Loucy (cell line): ENCODE data around the gene WDR33.

Source experiments
- H2AFZ ChIP-seq: fragments of 200-600 bp; sonication (generic); 2 replicates; pipeline ENCODE4 v1.6.0; 2016; ENCODE audit warnings: antibody characterized with exemption, mild to moderate bottlenecking, low read length, moderate library complexity
- H3F3A ChIP-seq: fragments of 200-600 bp; 2 replicates; pipeline ENCODE4 v1.6.0; 2016; ENCODE audit warnings: antibody characterized with exemption, low read depth, mild to moderate bottlenecking
- H3K27me3 ChIP-seq: fragments of 200-600 bp; sonication (generic); 2 replicates; pipeline ENCODE4 v1.6.1; 2014; ENCODE audit warnings: low read length, mild to moderate bottlenecking; ENCODE audit not compliant: insufficient read depth, poor library complexity, severe bottlenecking
- H3K36me3 ChIP-seq: fragments of 200-600 bp; sonication (generic); 2 replicates; pipeline ENCODE4 v1.6.1; 2016; ENCODE audit warnings: low read length; ENCODE audit not compliant: insufficient read depth
- H3K4me1 ChIP-seq: fragments of 200-600 bp; sonication (generic); 2 replicates; pipeline ENCODE4 v1.5.1; 2014; ENCODE audit warnings: low read length, mild to moderate bottlenecking; ENCODE audit not compliant: insufficient read depth, poor library complexity, severe bottlenecking
- H3K4me2 ChIP-seq: fragments of 200-600 bp; sonication (generic); 2 replicates; pipeline ENCODE4 v1.6.0; 2014; ENCODE audit warnings: antibody characterized with exemption, low read length, low read depth, mild to moderate bottlenecking; ENCODE audit not compliant: poor library complexity, severe bottlenecking
- H3K4me3 ChIP-seq: fragments of 200-600 bp; sonication (generic); 2 replicates; pipeline ENCODE4 v1.5.1; 2014; ENCODE audit warnings: low read length, mild to moderate bottlenecking, mixed read lengths; ENCODE audit not compliant: poor library complexity, severe bottlenecking
- H3K79me2 ChIP-seq: fragments of 200-600 bp; sonication (generic); 2 replicates; pipeline ENCODE4 v1.6.1; 2014; ENCODE audit warnings: low read length; ENCODE audit not compliant: insufficient read depth
- H3K9ac ChIP-seq: fragments of 200-600 bp; sonication (generic); 2 replicates; pipeline ENCODE4 v1.6.0; 2014; ENCODE audit warnings: mild to moderate bottlenecking, low read depth, low read length, moderate library complexity; ENCODE audit not compliant: poor library complexity, severe bottlenecking
- H3K9me2 ChIP-seq: fragments of 200-600 bp; sonication (generic); replicated peaks from 2 replicates; pipeline ENCODE4 v1.6.1; 2016; ENCODE audit warnings: low read depth, low read length, mixed read lengths
- H3K9me3 ChIP-seq: fragments of 200-600 bp; sonication (generic); 2 replicates; pipeline ENCODE4 v1.6.1; 2014; ENCODE audit warnings: mild to moderate bottlenecking, antibody characterized with exemption, low read length, low read depth; ENCODE audit not compliant: insufficient read depth
- H4K20me1 ChIP-seq: fragments of 200-600 bp; sonication (generic); 2 replicates; pipeline ENCODE4 v1.6.0; 2014; ENCODE audit warnings: antibody characterized with exemption, low read length, mild to moderate bottlenecking; ENCODE audit not compliant: insufficient read depth, poor library complexity, severe bottlenecking
- EZH2phosphoT487 ChIP-seq: fragments of 200-600 bp; IDR thresholded peaks from 2 replicates; pipeline ENCODE4 v1.6.1; 2018; ENCODE audit warnings: antibody characterized with exemption, mild to moderate bottlenecking, moderate library complexity, borderline replicate concordance
- TF ChIP-seq, protein P1 (sequence below): fragments of 200-600 bp; sonication (generic); conservative IDR thresholded peaks from 2 replicates; pipeline ENCODE4 v1.5.1; 2014; ENCODE audit warnings: mild to moderate bottlenecking, antibody characterized with exemption, low read length

WDR33 gene

DNA sequence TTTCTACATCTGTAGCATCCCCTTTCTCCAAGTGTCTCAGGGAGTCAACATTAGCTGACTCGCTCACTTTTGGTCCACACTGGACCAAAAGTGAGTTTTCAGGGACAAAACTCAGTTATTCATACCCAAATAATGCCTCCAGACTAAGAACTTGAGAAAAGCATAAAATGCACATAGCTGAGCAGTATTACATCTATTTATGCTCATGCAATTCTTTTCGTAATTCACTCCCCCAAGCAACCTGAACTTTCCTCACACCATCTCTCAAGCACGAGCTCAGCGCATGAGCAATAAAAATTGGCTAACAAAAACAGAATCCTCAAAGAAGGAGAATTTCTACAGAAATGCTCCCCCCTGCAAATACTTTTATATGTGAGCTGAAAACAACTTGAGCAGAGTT, 92.7 kb downstream of the WDR33 start:
- no peak overlapping the region for H3K4me2 ChIP-seq
- H3K9me3 ChIP-seq = no peaks in the 10 kb centered on the region
- no peaks in the 10 kb centered on the region for H3K9me2 ChIP-seq
- H3K27me3 ChIP-seq = no peaks in the 10 kb centered on the region
- TF ChIP-seq, protein P1, sequence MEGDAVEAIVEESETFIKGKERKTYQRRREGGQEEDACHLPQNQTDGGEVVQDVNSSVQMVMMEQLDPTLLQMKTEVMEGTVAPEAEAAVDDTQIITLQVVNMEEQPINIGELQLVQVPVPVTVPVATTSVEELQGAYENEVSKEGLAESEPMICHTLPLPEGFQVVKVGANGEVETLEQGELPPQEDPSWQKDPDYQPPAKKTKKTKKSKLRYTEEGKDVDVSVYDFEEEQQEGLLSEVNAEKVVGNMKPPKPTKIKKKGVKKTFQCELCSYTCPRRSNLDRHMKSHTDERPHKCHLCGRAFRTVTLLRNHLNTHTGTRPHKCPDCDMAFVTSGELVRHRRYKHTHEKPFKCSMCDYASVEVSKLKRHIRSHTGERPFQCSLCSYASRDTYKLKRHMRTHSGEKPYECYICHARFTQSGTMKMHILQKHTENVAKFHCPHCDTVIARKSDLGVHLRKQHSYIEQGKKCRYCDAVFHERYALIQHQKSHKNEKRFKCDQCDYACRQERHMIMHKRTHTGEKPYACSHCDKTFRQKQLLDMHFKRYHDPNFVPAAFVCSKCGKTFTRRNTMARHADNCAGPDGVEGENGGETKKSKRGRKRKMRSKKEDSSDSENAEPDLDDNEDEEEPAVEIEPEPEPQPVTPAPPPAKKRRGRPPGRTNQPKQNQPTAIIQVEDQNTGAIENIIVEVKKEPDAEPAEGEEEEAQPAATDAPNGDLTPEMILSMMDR = no peak
- no peak for TF ChIP-seq EZH2phosphoT487
- no peaks in the 10 kb centered on the region for H3F3A ChIP-seq
- H3K36me3 ChIP-seq = peaks cover 37% of the 10 kb centered on the region; the same call in 1 of the 2 replicates
- H3K4me1 ChIP-seq = no peaks in the 10 kb centered on the region
- no peaks in the 10 kb centered on the region for H3K79me2 ChIP-seq
- no peaks in the 10 kb centered on the region for H4K20me1 ChIP-seq
- H2AFZ ChIP-seq = no peak overlapping the region
- no peak overlapping the region for H3K4me3 ChIP-seq
- no peak overlapping the region for H3K9ac ChIP-seq

DNA sequence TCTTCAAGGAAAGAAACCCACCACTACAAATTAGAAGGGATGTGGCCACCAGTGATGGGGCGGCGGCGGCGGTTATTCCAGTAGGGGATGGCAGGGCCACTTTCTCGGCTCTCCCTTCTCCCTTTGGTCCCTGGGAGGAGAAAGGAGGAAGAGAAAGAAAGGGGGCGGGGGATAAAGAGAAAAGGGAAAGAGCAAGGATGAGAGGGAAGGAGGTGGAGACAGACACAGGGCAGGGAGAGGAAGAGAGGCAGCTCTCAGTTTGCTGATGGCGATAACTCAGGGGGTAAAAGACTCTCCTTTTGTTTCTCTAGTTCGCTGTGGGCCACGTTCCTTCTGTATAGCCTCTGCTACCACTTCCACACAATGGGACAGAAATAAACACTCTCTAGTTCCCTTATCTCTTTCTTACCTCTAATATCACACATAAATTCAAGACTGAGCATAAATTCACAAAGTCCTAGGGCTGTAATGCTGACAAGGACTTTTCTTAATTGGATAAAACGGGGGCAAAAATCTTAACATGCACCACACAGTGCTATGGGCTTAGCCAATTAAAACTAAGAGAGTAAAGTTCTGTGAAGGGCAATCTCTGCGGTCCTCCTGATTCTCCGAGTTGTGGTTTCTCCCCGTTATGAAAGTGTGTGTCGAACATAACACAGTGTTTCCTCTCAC, 95.1 kb downstream of the WDR33 start:
- no peak overlapping the region for H2AFZ ChIP-seq
- H3K9me2 ChIP-seq = no peaks in the 10 kb centered on the region
- no peak overlapping the region for H3K4me3 ChIP-seq
- peaks cover 23% of the 10 kb centered on the region; the same call in 1 of the 2 replicates for H3K36me3 ChIP-seq
- no peak overlapping the region for H3K9ac ChIP-seq
- H3K9me3 ChIP-seq = no peaks in the 10 kb centered on the region
- no peaks in the 10 kb centered on the region for H3K27me3 ChIP-seq
- H3K79me2 ChIP-seq = no peaks in the 10 kb centered on the region
- TF ChIP-seq EZH2phosphoT487 = no peak
- TF ChIP-seq, protein P1 = no peak
- H3K4me2 ChIP-seq = no peak overlapping the region
- peaks cover 5% of the 10 kb centered on the region for H3K4me1 ChIP-seq
- H4K20me1 ChIP-seq = no peaks in the 10 kb centered on the region
- no peaks in the 10 kb centered on the region for H3F3A ChIP-seq

DNA sequence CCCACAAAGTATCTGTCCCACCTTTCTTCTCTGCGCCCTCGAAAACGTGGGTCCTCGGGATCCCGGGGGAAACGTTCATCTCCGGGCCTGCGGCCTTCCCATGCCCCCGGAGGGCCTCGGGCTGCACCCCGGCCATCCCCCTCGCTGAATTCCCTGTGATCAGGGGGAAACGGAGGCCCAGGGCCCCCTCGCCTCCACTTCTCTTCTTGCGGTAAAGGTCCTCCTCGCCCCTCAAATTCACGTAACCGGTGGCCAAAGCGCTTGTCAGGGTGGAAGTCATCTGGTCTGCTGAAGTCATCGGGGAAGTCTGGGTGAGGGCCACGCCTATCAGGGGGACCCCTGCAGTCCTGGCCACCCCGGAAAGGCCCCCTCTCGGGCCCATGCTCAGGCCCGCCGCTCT, 97.4 kb downstream of the WDR33 start:
- Histone ChIP-seq H3K4me1 (peaks cover 5% of the 10 kb centered on the region), H3K36me3 (peaks cover 12% of the 10 kb centered on the region; the same call in 1 of the 2 replicates), H3F3A (no peaks in the 10 kb centered on the region)

More for the DNA sequence above, 97.4 kb downstream of the WDR33 start:
- Histone ChIP-seq H2AFZ (no peak overlapping the region), H3K4me2 (no peak overlapping the region), H3K27me3 (no peaks in the 10 kb centered on the region), H3K4me3 (no peak overlapping the region), H3K9me3 (no peaks in the 10 kb centered on the region), H3K79me2 (no peaks in the 10 kb centered on the region), H3K9me2 (no peaks in the 10 kb centered on the region), H3K9ac (no peak overlapping the region), H4K20me1 (no peaks in the 10 kb centered on the region)
- TF ChIP-seq, protein P1 = no peak
- no peak for TF ChIP-seq EZH2phosphoT487
